GM23338 (cell line): ENCODE results near the gene FBP1. TPM values are rescaled to one million over a fixed set of nuclear protein-coding genes. Genes with fewer than 3 reads are reported as not detected.
"Not testable (repeated sequence)": the region's sequence is repeated elsewhere in the genome, so short reads cannot be mapped to it uniquely, and the experiment has no call there.

Source experiments
- ATAC-seq: fragments of 200-7000 bp; cut with Tn5 transposase; 3 replicates; pipeline ENCODE4 v1.9.1; 2020
- DNase-seq: peaks from one replicate; pipeline ENCODE4 v3.0.0-alpha.2; 2015; ENCODE audit warnings: low spot score
- H2AFZ ChIP-seq: fragments of 200-600 bp; sonication (generic); 2 replicates; pipeline ENCODE4 v1.8.0; 2016; ENCODE audit warnings: antibody characterized with exemption, mild to moderate bottlenecking, moderate library complexity
- H3F3A ChIP-seq: fragments of 200-600 bp; sonication (generic); replicated peaks from 2 replicates; pipeline ENCODE4 v1.8.0; 2017; ENCODE audit warnings: antibody characterized with exemption, mixed run types, low read depth
- H3K27ac ChIP-seq: fragments of 200-600 bp; sonication (generic); 2 replicates; pipeline ENCODE4 v1.6.1; 2016; ENCODE audit warnings: low read depth
- H3K27me3 ChIP-seq: fragments of 200-600 bp; sonication (generic); 2 replicates; pipeline ENCODE4 v1.8.0; 2016; ENCODE audit warnings: mild to moderate bottlenecking, mixed run types, moderate library complexity; ENCODE audit not compliant: insufficient read depth
- H3K36me3 ChIP-seq: fragments of 200-600 bp; sonication (generic); 2 replicates; pipeline ENCODE4 v1.8.0; 2016; ENCODE audit warnings: mild to moderate bottlenecking; ENCODE audit not compliant: insufficient read depth
- H3K4me1 ChIP-seq: fragments of 200-600 bp; sonication (generic); 2 replicates; pipeline ENCODE4 v1.8.0; 2016; ENCODE audit warnings: mild to moderate bottlenecking, moderate library complexity; ENCODE audit not compliant: insufficient read depth
- H3K4me2 ChIP-seq: fragments of 200-600 bp; sonication (generic); 2 replicates; pipeline ENCODE4 v1.7.1; 2017; ENCODE audit warnings: mixed run types
- H3K4me3 ChIP-seq: fragments of 200-600 bp; sonication (generic); 2 replicates; pipeline ENCODE4 v1.6.1; 2016; ENCODE audit warnings: mixed run types
- H3K79me2 ChIP-seq: fragments of 200-600 bp; sonication (generic); replicated peaks from 2 replicates; pipeline ENCODE4 v1.8.0; 2017; ENCODE audit warnings: mild to moderate bottlenecking; ENCODE audit not compliant: insufficient read depth
- H3K9me2 ChIP-seq: fragments of 200-600 bp; sonication (generic); 2 replicates; pipeline ENCODE4 v1.8.0; 2017; ENCODE audit not compliant: insufficient read depth
- H4K20me1 ChIP-seq: fragments of 200-600 bp; sonication (generic); replicated peaks from 2 replicates; pipeline ENCODE4 v1.8.0; 2017; ENCODE audit warnings: mild to moderate bottlenecking; ENCODE audit not compliant: insufficient read depth
- H3K27ac Mint-ChIP-seq: 2 replicates; pipeline ENCODE4 v1.8.0; 2020; ENCODE audit warnings: inconsistent platforms, mild to moderate bottlenecking, moderate library complexity, mixed read lengths
- H3K27me3 Mint-ChIP-seq: 3 replicates; pipeline ENCODE4 v1.8.0; 2022; ENCODE audit warnings: low read depth, mild to moderate bottlenecking, moderate library complexity, mixed read lengths, inconsistent platforms; ENCODE audit not compliant: insufficient read depth, poor library complexity
- H3K36me3 Mint-ChIP-seq: 3 replicates; pipeline ENCODE4 v1.8.0; 2021; ENCODE audit warnings: low read depth, mild to moderate bottlenecking, inconsistent platforms, moderate library complexity, mixed read lengths
- H3K4me1 Mint-ChIP-seq: 3 replicates; pipeline ENCODE4 v1.8.0; 2020; ENCODE audit warnings: mild to moderate bottlenecking, inconsistent platforms, mixed read lengths
- H3K4me3 Mint-ChIP-seq: 3 replicates; pipeline ENCODE4 v1.8.0; 2021; ENCODE audit warnings: moderate library complexity, mild to moderate bottlenecking, inconsistent platforms, mixed read lengths
- H3K9me3 Mint-ChIP-seq: 3 replicates; pipeline ENCODE4 v1.8.0; 2020; ENCODE audit warnings: moderate library complexity, mild to moderate bottlenecking, inconsistent platforms, mixed read lengths
- CREB1 ChIP-seq: fragments of 250-450 bp; sonication (Bioruptor Pico); IDR thresholded peaks from 2 replicates; pipeline ENCODE4 v1.5.0; 2020; ENCODE audit warnings: low read depth, mild to moderate bottlenecking, moderate library complexity
- EZH2 ChIP-seq: fragments of 200-600 bp; sonication (generic); IDR thresholded peaks from one replicate; pipeline ENCODE4 v1.8.0; 2017; ENCODE audit warnings: antibody characterized with exemption, mild to moderate bottlenecking, low read depth; ENCODE audit not compliant: unreplicated experiment
- EZH2phosphoT487 ChIP-seq: fragments of 200-600 bp; sonication (generic); IDR thresholded peaks from one replicate; pipeline ENCODE4 v1.8.1; 2018; ENCODE audit warnings: antibody characterized with exemption; ENCODE audit not compliant: unreplicated experiment
- NANOG ChIP-seq: IDR thresholded peaks from 2 replicates; pipeline ENCODE4 v1.6.1; 2016; ENCODE audit warnings: antibody characterized with exemption, borderline replicate concordance
- POLR2AphosphoS5 ChIP-seq: IDR thresholded peaks from 2 replicates; pipeline ENCODE4 v1.6.1; 2016; ENCODE audit warnings: antibody characterized with exemption, low read depth
- STAT1 ChIP-seq: IDR thresholded peaks from one replicate; pipeline ENCODE4 v1.6.1; 2016; ENCODE audit warnings: antibody characterized with exemption; ENCODE audit not compliant: unreplicated experiment
- ZNF114 ChIP-seq: fragments of 250-450 bp; sonication (Bioruptor Pico); IDR thresholded peaks from 2 replicates; pipeline ENCODE4 v1.5.0; 2020; ENCODE audit warnings: mild to moderate bottlenecking, moderate library complexity
- ZNF331 ChIP-seq: fragments of 250-450 bp; sonication (Bioruptor Pico); IDR thresholded peaks from 2 replicates; pipeline ENCODE4 v1.5.0; 2020; ENCODE audit warnings: low read depth, mild to moderate bottlenecking, moderate library complexity
- polyA plus RNA-seq: library from polyadenylated mRNA; unstranded; fragments of >200 nt; fragmentation: Nextera tagmentation; extraction: Ambion mirVana; gene quantifications from 2 replicates; pipeline ENCODE4 v1.2.1, GENCODE V29; 2016
- total RNA-seq: library from RNA; depleted of rRNA; stranded (reverse); fragments of >200 nt; shearing (Covaris generic); gene quantifications from 2 replicates; pipeline ENCODE4 v1.2.3, GENCODE V29; 2014
- TF ChIP-seq, protein P1 (sequence below): fragments of 250-450 bp; sonication (Bioruptor Pico); IDR thresholded peaks from 2 replicates; pipeline ENCODE4 v1.5.0; 2020; ENCODE audit warnings: mild to moderate bottlenecking, moderate library complexity
- TF ChIP-seq, protein P2 (sequence below), 2 experiments: fragments of 200-600 bp in 1 of 2; sonication (generic) in 1 of 2; conservative IDR thresholded peaks; 2 replicates each; pipeline versions ENCODE4 v1.5.1 to v1.6.1; 2016 to 2017; ENCODE audit warnings: antibody characterized with exemption in 2 of 2, low read depth in 2 of 2, mild to moderate bottlenecking in 2 of 2, moderate library complexity in 1 of 2
- TF ChIP-seq, protein P3 (sequence below): IDR thresholded peaks from 2 replicates; pipeline ENCODE4 v1.6.1; 2016; ENCODE audit warnings: antibody characterized with exemption

Gene FBP1
- total and polyA plus RNA-seq, 2 experiments from 2014 or later: 3.0 to 3.3 TPM

DNA sequence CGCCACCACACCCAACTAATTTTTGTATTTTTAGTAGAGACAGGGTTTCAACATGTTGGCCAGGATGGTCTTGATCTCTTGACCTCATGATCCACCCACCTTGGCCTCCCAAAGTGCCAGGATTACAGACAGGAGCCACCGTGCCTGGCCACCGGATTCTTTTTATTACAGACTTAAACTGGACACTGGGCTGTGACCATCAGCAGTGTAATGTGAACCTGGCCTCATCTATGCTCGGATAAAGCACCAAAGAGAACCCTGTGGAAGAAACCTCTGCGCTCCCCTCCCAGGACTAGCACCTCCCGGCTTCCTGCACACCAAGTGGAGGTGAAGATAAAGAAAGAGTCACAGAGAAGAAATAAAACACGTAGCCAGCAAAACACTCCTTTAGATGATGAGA, 46.6 kb downstream of the FBP1 start:
- ATAC-seq, H3K4me3 ChIP-seq, H3K79me2 ChIP-seq, H3K4me1 Mint-ChIP-seq, H3K27ac ChIP-seq, H3K27ac Mint-ChIP-seq, H3K36me3 ChIP-seq, H2AFZ ChIP-seq, H4K20me1 ChIP-seq, H3K9me2 ChIP-seq, H3K27me3 ChIP-seq, H3F3A ChIP-seq, H3K27me3 Mint-ChIP-seq, H3K9me3 Mint-ChIP-seq, DNase-seq, H3K4me2 ChIP-seq, H3K4me1 ChIP-seq, H3K36me3 Mint-ChIP-seq, H3K4me3 Mint-ChIP-seq: not testable (repeated sequence)

DNA sequence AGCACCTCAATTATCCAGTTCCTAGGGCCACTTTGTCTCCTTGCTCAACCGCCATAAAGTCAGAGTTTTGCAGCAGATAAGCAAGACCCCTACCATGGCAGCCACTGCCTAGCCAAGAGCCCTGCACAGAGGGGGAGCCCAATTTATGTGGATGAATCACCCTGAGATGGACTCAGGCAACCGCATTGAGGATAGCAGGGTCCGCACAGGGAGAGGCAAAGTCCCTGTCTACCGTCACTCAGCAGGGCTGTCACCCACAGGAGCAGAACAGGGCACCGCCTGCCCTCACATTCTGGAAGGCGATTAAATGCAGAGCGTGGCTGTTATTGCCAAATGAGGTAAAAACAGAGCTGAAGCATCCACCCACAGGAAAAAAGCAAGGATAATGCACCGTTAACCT, 47.4 kb downstream of the FBP1 start:
- H3K27me3 Mint-ChIP-seq: peaks cover 9% of the 10 kb centered on the region
- no peak overlapping the region for H3K27ac Mint-ChIP-seq
- H2AFZ ChIP-seq: no peak overlapping the region
- H4K20me1 ChIP-seq: no peaks in the 10 kb centered on the region
- H3K79me2 ChIP-seq: no peaks in the 10 kb centered on the region
- H3K36me3 Mint-ChIP-seq: no peaks in the 10 kb centered on the region
- DNase-seq: no peak
- H3K4me1 ChIP-seq: no peaks in the 10 kb centered on the region
- H3K36me3 ChIP-seq: no peaks in the 10 kb centered on the region
- ATAC-seq: no peak
- H3K9me3 Mint-ChIP-seq: no peaks in the 10 kb centered on the region
- no peaks in the 10 kb centered on the region for H3K27me3 ChIP-seq
- no peak overlapping the region for H3K4me3 ChIP-seq
- no peaks in the 10 kb centered on the region for H3F3A ChIP-seq
- H3K4me3 Mint-ChIP-seq: no peak overlapping the region
- no peak overlapping the region for H3K27ac ChIP-seq
- H3K9me2 ChIP-seq: no peaks in the 10 kb centered on the region
- H3K4me1 Mint-ChIP-seq: peaks cover 4% of the 10 kb centered on the region; the same call in 2 of the 3 replicates
- H3K4me2 ChIP-seq: no peak overlapping the region
- TF ChIP-seq CREB1 (CRISPR knock-in tag) (no peak), NANOG (no peak), EZH2phosphoT487 (no peak), ZNF331 (CRISPR knock-in tag) (no peak), ZNF114 (CRISPR knock-in tag) (no peak), EZH2 (no peak), POLR2AphosphoS5 (no peak), STAT1 (no peak)
- TF ChIP-seq, protein P1, sequence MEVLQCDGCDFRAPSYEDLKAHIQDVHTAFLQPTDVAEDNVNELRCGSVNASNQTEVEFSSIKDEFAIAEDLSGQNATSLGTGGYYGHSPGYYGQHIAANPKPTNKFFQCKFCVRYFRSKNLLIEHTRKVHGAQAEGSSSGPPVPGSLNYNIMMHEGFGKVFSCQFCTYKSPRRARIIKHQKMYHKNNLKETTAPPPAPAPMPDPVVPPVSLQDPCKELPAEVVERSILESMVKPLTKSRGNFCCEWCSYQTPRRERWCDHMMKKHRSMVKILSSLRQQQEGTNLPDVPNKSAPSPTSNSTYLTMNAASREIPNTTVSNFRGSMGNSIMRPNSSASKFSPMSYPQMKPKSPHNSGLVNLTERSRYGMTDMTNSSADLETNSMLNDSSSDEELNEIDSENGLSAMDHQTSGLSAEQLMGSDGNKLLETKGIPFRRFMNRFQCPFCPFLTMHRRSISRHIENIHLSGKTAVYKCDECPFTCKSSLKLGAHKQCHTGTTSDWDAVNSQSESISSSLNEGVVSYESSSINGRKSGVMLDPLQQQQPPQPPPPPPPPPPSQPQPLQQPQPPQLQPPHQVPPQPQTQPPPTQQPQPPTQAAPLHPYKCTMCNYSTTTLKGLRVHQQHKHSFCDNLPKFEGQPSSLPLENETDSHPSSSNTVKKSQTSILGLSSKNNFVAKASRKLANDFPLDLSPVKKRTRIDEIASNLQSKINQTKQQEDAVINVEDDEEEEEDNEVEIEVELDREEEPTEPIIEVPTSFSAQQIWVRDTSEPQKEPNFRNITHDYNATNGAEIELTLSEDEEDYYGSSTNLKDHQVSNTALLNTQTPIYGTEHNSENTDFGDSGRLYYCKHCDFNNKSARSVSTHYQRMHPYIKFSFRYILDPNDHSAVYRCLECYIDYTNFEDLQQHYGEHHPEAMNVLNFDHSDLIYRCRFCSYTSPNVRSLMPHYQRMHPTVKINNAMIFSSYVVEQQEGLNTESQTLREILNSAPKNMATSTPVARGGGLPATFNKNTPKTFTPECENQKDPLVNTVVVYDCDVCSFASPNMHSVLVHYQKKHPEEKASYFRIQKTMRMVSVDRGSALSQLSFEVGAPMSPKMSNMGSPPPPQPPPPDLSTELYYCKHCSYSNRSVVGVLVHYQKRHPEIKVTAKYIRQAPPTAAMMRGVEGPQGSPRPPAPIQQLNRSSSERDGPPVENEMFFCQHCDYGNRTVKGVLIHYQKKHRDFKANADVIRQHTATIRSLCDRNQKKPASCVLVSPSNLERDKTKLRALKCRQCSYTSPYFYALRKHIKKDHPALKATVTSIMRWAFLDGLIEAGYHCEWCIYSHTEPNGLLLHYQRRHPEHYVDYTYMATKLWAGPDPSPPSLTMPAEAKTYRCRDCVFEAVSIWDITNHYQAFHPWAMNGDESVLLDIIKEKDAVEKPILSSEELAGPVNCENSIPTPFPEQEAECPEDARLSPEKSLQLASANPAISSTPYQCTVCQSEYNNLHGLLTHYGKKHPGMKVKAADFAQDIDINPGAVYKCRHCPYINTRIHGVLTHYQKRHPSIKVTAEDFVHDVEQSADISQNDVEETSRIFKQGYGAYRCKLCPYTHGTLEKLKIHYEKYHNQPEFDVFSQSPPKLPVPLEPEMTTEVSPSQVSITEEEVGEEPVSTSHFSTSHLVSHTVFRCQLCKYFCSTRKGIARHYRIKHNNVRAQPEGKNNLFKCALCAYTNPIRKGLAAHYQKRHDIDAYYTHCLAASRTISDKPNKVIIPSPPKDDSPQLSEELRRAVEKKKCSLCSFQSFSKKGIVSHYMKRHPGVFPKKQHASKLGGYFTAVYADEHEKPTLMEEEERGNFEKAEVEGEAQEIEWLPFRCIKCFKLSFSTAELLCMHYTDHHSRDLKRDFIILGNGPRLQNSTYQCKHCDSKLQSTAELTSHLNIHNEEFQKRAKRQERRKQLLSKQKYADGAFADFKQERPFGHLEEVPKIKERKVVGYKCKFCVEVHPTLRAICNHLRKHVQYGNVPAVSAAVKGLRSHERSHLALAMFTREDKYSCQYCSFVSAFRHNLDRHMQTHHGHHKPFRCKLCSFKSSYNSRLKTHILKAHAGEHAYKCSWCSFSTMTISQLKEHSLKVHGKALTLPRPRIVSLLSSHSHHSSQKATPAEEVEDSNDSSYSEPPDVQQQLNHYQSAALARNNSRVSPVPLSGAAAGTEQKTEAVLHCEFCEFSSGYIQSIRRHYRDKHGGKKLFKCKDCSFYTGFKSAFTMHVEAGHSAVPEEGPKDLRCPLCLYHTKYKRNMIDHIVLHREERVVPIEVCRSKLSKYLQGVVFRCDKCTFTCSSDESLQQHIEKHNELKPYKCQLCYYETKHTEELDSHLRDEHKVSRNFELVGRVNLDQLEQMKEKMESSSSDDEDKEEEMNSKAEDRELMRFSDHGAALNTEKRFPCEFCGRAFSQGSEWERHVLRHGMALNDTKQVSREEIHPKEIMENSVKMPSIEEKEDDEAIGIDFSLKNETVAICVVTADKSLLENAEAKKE (CRISPR knock-in tag): no peak
- TF ChIP-seq, protein P2, sequence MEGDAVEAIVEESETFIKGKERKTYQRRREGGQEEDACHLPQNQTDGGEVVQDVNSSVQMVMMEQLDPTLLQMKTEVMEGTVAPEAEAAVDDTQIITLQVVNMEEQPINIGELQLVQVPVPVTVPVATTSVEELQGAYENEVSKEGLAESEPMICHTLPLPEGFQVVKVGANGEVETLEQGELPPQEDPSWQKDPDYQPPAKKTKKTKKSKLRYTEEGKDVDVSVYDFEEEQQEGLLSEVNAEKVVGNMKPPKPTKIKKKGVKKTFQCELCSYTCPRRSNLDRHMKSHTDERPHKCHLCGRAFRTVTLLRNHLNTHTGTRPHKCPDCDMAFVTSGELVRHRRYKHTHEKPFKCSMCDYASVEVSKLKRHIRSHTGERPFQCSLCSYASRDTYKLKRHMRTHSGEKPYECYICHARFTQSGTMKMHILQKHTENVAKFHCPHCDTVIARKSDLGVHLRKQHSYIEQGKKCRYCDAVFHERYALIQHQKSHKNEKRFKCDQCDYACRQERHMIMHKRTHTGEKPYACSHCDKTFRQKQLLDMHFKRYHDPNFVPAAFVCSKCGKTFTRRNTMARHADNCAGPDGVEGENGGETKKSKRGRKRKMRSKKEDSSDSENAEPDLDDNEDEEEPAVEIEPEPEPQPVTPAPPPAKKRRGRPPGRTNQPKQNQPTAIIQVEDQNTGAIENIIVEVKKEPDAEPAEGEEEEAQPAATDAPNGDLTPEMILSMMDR (conservative IDR thresholded peaks at IDR 0.05; ENCODE audit: low read depth in 2 of 2): no peak
- TF ChIP-seq, protein P3, sequence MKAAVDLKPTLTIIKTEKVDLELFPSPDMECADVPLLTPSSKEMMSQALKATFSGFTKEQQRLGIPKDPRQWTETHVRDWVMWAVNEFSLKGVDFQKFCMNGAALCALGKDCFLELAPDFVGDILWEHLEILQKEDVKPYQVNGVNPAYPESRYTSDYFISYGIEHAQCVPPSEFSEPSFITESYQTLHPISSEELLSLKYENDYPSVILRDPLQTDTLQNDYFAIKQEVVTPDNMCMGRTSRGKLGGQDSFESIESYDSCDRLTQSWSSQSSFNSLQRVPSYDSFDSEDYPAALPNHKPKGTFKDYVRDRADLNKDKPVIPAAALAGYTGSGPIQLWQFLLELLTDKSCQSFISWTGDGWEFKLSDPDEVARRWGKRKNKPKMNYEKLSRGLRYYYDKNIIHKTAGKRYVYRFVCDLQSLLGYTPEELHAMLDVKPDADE: no peak
